Measurements from ENCODE around the gene SSH2. TPM values are rescaled to one million over a fixed set of nuclear protein-coding genes. Genes with fewer than 3 reads are reported as not detected.

SSH2 gene
- total and polyA plus RNA-seq, 9 of the 15 experiments (the other 6 are each of a cell fraction or from before 2014, with no cell fraction given), result 3.9 to 16.1 (median 10.2) TPM

GRCh38 chr17:29709866-29710519 is 220.0 kb downstream of the SSH2 start:
- no peaks in the 10 kb centered on the region for H3K27me3 ChIP-seq (ENCODE audit: control insufficient read depth in 2 of 2, insufficient read depth in 2 of 2, low read length in 2 of 2)
- H3K9me3 ChIP-seq (replicated peaks; ENCODE audit: control insufficient read depth, insufficient read depth, low read depth, low read length), result no peaks in the 10 kb centered on the region
- ChIA-PET POLR2A (interaction anchor here (0.7 to 3.4 kb wide), 2 partner anchors 13 to 543 kb away, joined by 3 to 23 read pairs; no protein-coding TSS in a partner anchor), CTCF (ENCODE audit: low intra/inter-chr PET ratio) (no interaction called here)
- ATAC-seq, result no peak
- H3K79me2 ChIP-seq (ENCODE audit: control insufficient read depth, insufficient read depth, low read length), result no peaks in the 10 kb centered on the region; the same call in 2 of the 3 replicates
- H3K4me3 ChIP-seq, result no peak overlapping the region
- 20% methylated on average over 3 of the region's 3 CpGs for WGBS (ENCODE audit: insufficient coverage, low coverage, missing lambda C conversion rate)
- H3K9me1 ChIP-seq (ENCODE audit: control insufficient read depth, insufficient read depth, low read length), result no peaks in the 10 kb centered on the region
- in situ Hi-C loops (cut with MboI), result no loop called here
- H4K20me1 ChIP-seq (replicated peaks; ENCODE audit: control insufficient read depth, insufficient read depth, low read length), result no peaks in the 10 kb centered on the region
- intact Hi-C loops (cut with micrococcal nuclease), result no loop called here
- H3K36me3 ChIP-seq (ENCODE audit: control insufficient read depth, insufficient read depth, low read length), result no peaks in the 10 kb centered on the region
- TF ChIP-seq, protein P1, sequence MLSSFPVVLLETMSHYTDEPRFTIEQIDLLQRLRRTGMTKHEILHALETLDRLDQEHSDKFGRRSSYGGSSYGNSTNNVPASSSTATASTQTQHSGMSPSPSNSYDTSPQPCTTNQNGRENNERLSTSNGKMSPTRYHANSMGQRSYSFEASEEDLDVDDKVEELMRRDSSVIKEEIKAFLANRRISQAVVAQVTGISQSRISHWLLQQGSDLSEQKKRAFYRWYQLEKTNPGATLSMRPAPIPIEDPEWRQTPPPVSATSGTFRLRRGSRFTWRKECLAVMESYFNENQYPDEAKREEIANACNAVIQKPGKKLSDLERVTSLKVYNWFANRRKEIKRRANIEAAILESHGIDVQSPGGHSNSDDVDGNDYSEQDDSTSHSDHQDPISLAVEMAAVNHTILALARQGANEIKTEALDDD (IDR thresholded peaks at IDR 0.05), result peak; percentile 58; the same call in 1 of the 2 replicates
- peak; percentile 89 for TF ChIP-seq CEBPB (tag; IDR thresholded peaks at IDR 0.05)
- TF ChIP-seq ZSCAN32 (CRISPR knock-in tag; IDR thresholded peaks at IDR 0.05), result no peak
- TF ChIP-seq CEBPG (CRISPR knock-in tag; IDR thresholded peaks at IDR 0.05), result no peak
- peak; percentile 74 to 86 for TF ChIP-seq CEBPG (tag; conservative IDR thresholded peaks at IDR 0.05 in 1 of 2, IDR thresholded peaks at IDR 0.05 in 1 of 2)
- no peak for TF ChIP-seq CXXC5 (CRISPR knock-in tag; IDR thresholded peaks at IDR 0.05)
- no peak for TF ChIP-seq JUND (IDR thresholded peaks at IDR 0.05; ENCODE audit: borderline replicate concordance, low read depth, low read length)
- no peak for TF ChIP-seq JUND (tag; IDR thresholded peaks at IDR 0.05; ENCODE audit: borderline replicate concordance, low read depth, low read length)
- TF ChIP-seq HNRNPK (IDR thresholded peaks at IDR 0.05; ENCODE audit: low read depth, low read length, poor library complexity, severe bottlenecking), result no peak
- TF ChIP-seq ATF1 (CRISPR knock-in tag; IDR thresholded peaks at IDR 0.05), result no peak
- TF ChIP-seq ATF1 (tag; IDR thresholded peaks at IDR 0.05), result no peak
- TF ChIP-seq PHB (CRISPR knock-in tag; IDR thresholded peaks at IDR 0.05), result no peak
- TF ChIP-seq NCOA2 (IDR thresholded peaks at IDR 0.05; ENCODE audit: partially characterized antibody in 2 of 2), result no peak
- TF ChIP-seq, protein P2, sequence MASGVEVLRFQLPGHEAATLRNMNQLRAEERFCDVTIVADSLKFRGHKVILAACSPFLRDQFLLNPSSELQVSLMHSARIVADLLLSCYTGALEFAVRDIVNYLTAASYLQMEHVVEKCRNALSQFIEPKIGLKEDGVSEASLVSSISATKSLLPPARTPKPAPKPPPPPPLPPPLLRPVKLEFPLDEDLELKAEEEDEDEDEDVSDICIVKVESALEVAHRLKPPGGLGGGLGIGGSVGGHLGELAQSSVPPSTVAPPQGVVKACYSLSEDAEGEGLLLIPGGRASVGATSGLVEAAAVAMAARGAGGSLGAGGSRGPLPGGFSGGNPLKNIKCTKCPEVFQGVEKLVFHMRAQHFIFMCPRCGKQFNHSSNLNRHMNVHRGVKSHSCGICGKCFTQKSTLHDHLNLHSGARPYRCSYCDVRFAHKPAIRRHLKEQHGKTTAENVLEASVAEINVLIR (CRISPR knock-in tag; IDR thresholded peaks at IDR 0.05), result no peak
- no peak for TF ChIP-seq RUNX1 (IDR thresholded peaks at IDR 0.05; ENCODE audit: low read depth)
- no peak for TF ChIP-seq MEIS2 (IDR thresholded peaks at IDR 0.05; ENCODE audit: partially characterized antibody)
- TF ChIP-seq MEF2D (tag; conservative IDR thresholded peaks at IDR 0.05; ENCODE audit: low read depth), result no peak
- TF ChIP-seq, protein P3, sequence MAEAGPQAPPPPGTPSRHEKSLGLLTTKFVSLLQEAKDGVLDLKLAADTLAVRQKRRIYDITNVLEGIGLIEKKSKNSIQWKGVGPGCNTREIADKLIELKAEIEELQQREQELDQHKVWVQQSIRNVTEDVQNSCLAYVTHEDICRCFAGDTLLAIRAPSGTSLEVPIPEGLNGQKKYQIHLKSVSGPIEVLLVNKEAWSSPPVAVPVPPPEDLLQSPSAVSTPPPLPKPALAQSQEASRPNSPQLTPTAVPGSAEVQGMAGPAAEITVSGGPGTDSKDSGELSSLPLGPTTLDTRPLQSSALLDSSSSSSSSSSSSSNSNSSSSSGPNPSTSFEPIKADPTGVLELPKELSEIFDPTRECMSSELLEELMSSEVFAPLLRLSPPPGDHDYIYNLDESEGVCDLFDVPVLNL (CRISPR knock-in tag; IDR thresholded peaks at IDR 0.05; ENCODE audit: low read depth), result no peak
- no peak for TF ChIP-seq TRIM28 (IDR thresholded peaks at IDR 0.05)
- BruUV-seq (replicated peaks), result no TSS peak
- H3K4me1 ChIP-seq (replicated peaks in 1 of 2; ENCODE audit: control insufficient read depth in 2 of 2, insufficient read depth in 2 of 2, low read length in 2 of 2), result peaks cover 9 to 53% of the 10 kb centered on the region in 2 experiments
- peak overlapping the region; percentile 46; the same call in 2 of the 3 replicates for H3K27ac ChIP-seq (ENCODE audit: extremely low read depth, low read depth, low read length)
- FAIRE-seq, result no peak
- no peak overlapping the region for H3K9ac ChIP-seq (ENCODE audit: insufficient read depth in 1 of 2, low read depth in 2 of 2, low read length in 2 of 2)
- 0 out of 2 replicates have a peak overlapping the region, but pooled peaks have one; percentile 15 for H3K4me2 ChIP-seq (ENCODE audit: insufficient read depth, low read length)
- no peak for DNase-seq (ENCODE audit: extremely low read depth in 1 of 4, low spot score in 3 of 4)
- H2AFZ ChIP-seq (ENCODE audit: low read depth, low read length), result 0 out of 2 replicates have a peak overlapping the region, but pooled peaks have one; percentile 18
